Ovary (tissue), 3 donors: ENCODE results near the gene C20orf173.
A peak's percentile ranks its signal among the peaks of the same experiment; 100 is the strongest.

Source experiments
- CTCF ChIP-seq, 3 donors: fragments of 450-650 bp in 2 of 3; fragments of 200-600 bp in 1 of 3; IDR thresholded peaks; one replicate each; pipeline versions ENCODE4 v1.5.1 to v1.8.0; 2016 to 2022; ENCODE audit warnings: antibody characterized with exemption in 3 of 3, mild to moderate bottlenecking in 1 of 3
- POLR2A ChIP-seq: fragments of 450-650 bp; IDR thresholded peaks from one replicate; pipeline ENCODE4 v1.6.1; 2017; ENCODE audit warnings: antibody characterized with exemption, mild to moderate bottlenecking, moderate library complexity
- donor health status: DM: no; HTN: no; CAD: no.

GRCh38 chr20:35497780-35498189 lies 31.7 kb downstream of the C20orf173 start:
- peak in 2 of 3 donors; percentile 37 to 46 for TF ChIP-seq CTCF (IDR thresholded peaks at IDR 0.05)
- no peak for TF ChIP-seq POLR2A
